Measurements from ENCODE around the gene URGCP.
"Not testable (repeated sequence)": the region's sequence is repeated elsewhere in the genome, so short reads cannot be mapped to it uniquely, and the experiment has no call there.

URGCP gene

DNA sequence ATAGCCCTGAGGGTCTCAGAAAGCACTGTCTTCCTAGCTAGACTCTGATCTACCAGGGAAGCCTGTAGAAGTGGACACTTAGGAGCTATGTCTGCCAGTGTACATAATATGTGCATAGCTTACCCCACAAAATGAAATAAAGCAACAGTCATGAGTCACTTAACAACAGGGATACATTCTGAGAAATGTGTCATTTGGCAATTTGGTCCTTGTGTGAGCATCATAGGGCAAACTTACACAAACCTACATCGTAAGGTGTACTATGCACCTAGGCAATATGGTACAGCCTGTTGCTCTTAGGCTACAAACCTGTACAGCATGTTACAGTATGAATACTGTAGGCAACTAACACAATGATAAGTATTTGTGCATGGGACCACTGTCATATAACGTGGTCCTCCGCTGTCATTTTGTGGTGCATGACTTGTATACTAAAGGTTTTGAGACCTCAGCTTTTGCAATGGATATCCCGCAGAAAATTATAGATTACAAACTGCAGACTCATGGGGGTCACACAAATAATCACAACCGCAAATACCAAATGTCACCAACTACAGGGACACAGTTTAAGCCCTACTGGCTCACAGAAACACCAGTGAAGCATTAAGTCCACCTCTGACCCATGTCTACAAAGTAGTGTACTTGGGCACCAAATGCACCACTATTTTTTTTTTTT, 1.7 kb downstream of the URGCP start:
- no peak for DNase-seq (ENCODE audit: low read depth, low spot score)
- H3K4me3 ChIP-seq (ENCODE audit: low read depth, low read length), result no peak overlapping the region
- in situ Hi-C loops (cut with HindIII; ENCODE audit: low sequenced_read_pairs), result no loop called here
- TF ChIP-seq, protein P1, sequence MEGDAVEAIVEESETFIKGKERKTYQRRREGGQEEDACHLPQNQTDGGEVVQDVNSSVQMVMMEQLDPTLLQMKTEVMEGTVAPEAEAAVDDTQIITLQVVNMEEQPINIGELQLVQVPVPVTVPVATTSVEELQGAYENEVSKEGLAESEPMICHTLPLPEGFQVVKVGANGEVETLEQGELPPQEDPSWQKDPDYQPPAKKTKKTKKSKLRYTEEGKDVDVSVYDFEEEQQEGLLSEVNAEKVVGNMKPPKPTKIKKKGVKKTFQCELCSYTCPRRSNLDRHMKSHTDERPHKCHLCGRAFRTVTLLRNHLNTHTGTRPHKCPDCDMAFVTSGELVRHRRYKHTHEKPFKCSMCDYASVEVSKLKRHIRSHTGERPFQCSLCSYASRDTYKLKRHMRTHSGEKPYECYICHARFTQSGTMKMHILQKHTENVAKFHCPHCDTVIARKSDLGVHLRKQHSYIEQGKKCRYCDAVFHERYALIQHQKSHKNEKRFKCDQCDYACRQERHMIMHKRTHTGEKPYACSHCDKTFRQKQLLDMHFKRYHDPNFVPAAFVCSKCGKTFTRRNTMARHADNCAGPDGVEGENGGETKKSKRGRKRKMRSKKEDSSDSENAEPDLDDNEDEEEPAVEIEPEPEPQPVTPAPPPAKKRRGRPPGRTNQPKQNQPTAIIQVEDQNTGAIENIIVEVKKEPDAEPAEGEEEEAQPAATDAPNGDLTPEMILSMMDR (IDR thresholded peaks at IDR 0.05; ENCODE audit: low read depth, low read length), result no peak

GRCh38 chr7:43902542-43903054, 3.8 kb downstream of the URGCP start:
- in situ Hi-C loops (cut with HindIII; ENCODE audit: low sequenced_read_pairs), result no loop called here
- DNase-seq (ENCODE audit: low read depth, low spot score), result no peak
- no peak overlapping the region for H3K4me3 ChIP-seq (ENCODE audit: low read depth, low read length)
- TF ChIP-seq, protein P1 (IDR thresholded peaks at IDR 0.05; ENCODE audit: low read depth, low read length), result no peak

DNA sequence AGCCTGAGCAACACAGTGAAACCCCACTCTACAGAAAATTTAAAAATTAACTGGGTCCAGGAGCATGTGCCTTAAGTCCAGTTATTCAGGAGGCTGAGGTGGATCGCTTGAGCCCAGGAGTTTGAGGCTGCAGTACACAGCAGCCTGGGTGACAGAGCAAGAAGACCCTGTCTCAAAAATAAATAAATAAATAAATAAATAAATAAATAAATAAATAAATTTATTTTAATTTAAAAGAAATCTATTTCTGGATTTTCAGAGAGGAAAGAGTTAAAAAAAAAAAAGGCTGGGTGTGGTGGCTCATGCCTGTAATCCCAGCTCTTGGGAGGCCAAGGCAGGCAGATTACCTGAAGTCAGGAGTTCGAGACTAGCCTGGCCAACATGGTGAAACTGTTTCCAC, 7.8 kb downstream of the URGCP start:
- H3K4me3 ChIP-seq (ENCODE audit: low read depth, low read length); in situ Hi-C loops (cut with HindIII; ENCODE audit: low sequenced_read_pairs); DNase-seq (ENCODE audit: low read depth, low spot score): not testable (repeated sequence)

GRCh38 chr7:43895847-43896415, 10.5 kb downstream of the URGCP start:
- no peak for DNase-seq (ENCODE audit: low read depth, low spot score)
- H3K4me3 ChIP-seq (ENCODE audit: low read depth, low read length), result no peak overlapping the region
- TF ChIP-seq, protein P1 (IDR thresholded peaks at IDR 0.05; ENCODE audit: low read depth, low read length), result no peak
- in situ Hi-C loops (cut with HindIII; ENCODE audit: low sequenced_read_pairs), result no loop called here

- in situ Hi-C loops (cut with HindIII; ENCODE audit: low sequenced_read_pairs), result no loop called here
Measured at GRCh38 chr7:43891069-43891955, 15.1 kb downstream of the URGCP start.

DNA sequence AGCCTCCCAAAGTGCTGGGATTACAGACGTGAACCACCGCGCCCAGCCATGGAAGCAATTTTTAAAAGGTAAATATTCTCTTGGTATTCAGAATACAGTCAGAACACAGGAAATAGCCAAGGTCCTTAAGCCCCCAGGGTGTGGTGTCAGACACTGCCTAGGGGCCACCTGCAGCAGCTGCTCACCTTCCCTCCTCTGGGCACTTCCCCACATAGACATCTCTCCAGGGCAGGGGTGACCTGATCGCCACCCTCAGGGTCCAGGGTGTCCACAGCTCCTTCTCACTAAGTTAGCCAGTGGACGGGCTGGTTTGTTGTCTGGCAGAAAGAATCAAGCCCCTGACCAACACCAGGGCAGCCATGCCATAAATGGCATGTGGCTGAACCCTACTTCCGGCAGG, 15.9 kb downstream of the URGCP start:
- no peak overlapping the region for H3K4me3 ChIP-seq (ENCODE audit: low read depth, low read length)
- in situ Hi-C loops (cut with HindIII; ENCODE audit: low sequenced_read_pairs), result no loop called here
- DNase-seq (ENCODE audit: low read depth, low spot score), result no peak
- TF ChIP-seq, protein P1 (IDR thresholded peaks at IDR 0.05; ENCODE audit: low read depth, low read length), result no peak

More at GRCh38 chr7:43891069-43891955, 15.1 kb downstream of the URGCP start:
- H3K4me3 ChIP-seq (ENCODE audit: low read depth, low read length), result no peak overlapping the region
- DNase-seq (ENCODE audit: low read depth, low spot score), result no peak
- TF ChIP-seq, protein P1 (IDR thresholded peaks at IDR 0.05; ENCODE audit: low read depth, low read length), result no peak
